Measurements from ENCODE around the gene RAPGEF4. TPM values are rescaled to one million over a fixed set of nuclear protein-coding genes. Genes with fewer than 3 reads are reported as not detected.

The RAPGEF4 gene
- polyA plus RNA-seq, 2 donors: 1.7 to 3.1 TPM

- H3K4me1 ChIP-seq (ENCODE audit: control insufficient read depth in 2 of 2, insufficient read depth in 2 of 2, low read length in 1 of 2): no peaks in the 10 kb centered on the region
These were observed 125.5 kb downstream of the RAPGEF4 start for GRCh38 chr2:172861098-172861497.

GRCh38 chr2:172861656-172862476, 126.2 kb downstream of the RAPGEF4 start:
- Histone ChIP-seq H3K27me3 (ENCODE audit: control insufficient read depth in 1 of 2, insufficient read depth in 2 of 2, low read length in 2 of 2) (no peaks in the 10 kb centered on the region), H3K36me3 (ENCODE audit: control insufficient read depth in 2 of 2, insufficient read depth in 2 of 2, low read length in 1 of 2) (no peaks in the 10 kb centered on the region), H3K4me1 (ENCODE audit: control insufficient read depth in 2 of 2, insufficient read depth in 2 of 2, low read length in 1 of 2) (no peaks in the 10 kb centered on the region), H3K9me3 (ENCODE audit: control insufficient read depth in 2 of 2, insufficient read depth in 1 of 2, low read depth in 1 of 2, low read length in 1 of 2) (no peaks in the 10 kb centered on the region), H3K27ac (ENCODE audit: low read depth in 2 of 2, low read length in 1 of 2) (no peak overlapping the region), H3K4me3 (ENCODE audit: low read depth in 1 of 2, low read length in 2 of 2) (no peak overlapping the region)
- WGBS, 2 donors: 70 to 71% methylated on average over 7 of the region's 7 CpGs

More at GRCh38 chr2:172861098-172861497, 125.5 kb downstream of the RAPGEF4 start:
- H3K9me3 ChIP-seq (ENCODE audit: control insufficient read depth in 2 of 2, insufficient read depth in 1 of 2, low read depth in 1 of 2, low read length in 1 of 2): no peaks in the 10 kb centered on the region
- H3K36me3 ChIP-seq (ENCODE audit: control insufficient read depth in 2 of 2, insufficient read depth in 2 of 2, low read length in 1 of 2): no peaks in the 10 kb centered on the region
- no peaks in the 10 kb centered on the region for H3K27me3 ChIP-seq (ENCODE audit: control insufficient read depth in 1 of 2, insufficient read depth in 2 of 2, low read length in 2 of 2)
- 78 to 79% methylated on average over 5 of the region's 5 CpGs for WGBS, 2 donors
- no peak overlapping the region for H3K27ac ChIP-seq (ENCODE audit: low read depth in 2 of 2, low read length in 1 of 2)
- H3K4me3 ChIP-seq (ENCODE audit: low read depth in 1 of 2, low read length in 2 of 2): no peak overlapping the region

GRCh38 chr2:172863341-172863740, 127.7 kb downstream of the RAPGEF4 start:
- Histone ChIP-seq H3K36me3 (ENCODE audit: control insufficient read depth in 2 of 2, insufficient read depth in 2 of 2, low read length in 1 of 2) (no peaks in the 10 kb centered on the region), H3K4me1 (ENCODE audit: control insufficient read depth in 2 of 2, insufficient read depth in 2 of 2, low read length in 1 of 2) (no peaks in the 10 kb centered on the region), H3K27ac (ENCODE audit: low read depth in 2 of 2, low read length in 1 of 2) (no peak overlapping the region), H3K4me3 (ENCODE audit: low read depth in 1 of 2, low read length in 2 of 2) (no peak overlapping the region), H3K27me3 (ENCODE audit: control insufficient read depth in 1 of 2, insufficient read depth in 2 of 2, low read length in 2 of 2) (no peaks in the 10 kb centered on the region), H3K9me3 (ENCODE audit: control insufficient read depth in 2 of 2, insufficient read depth in 1 of 2, low read depth in 1 of 2, low read length in 1 of 2) (no peaks in the 10 kb centered on the region)
- 46 to 51% methylated on average over 2 of the region's 2 CpGs for WGBS, 2 donors

- no peak overlapping the region for H3K4me3 ChIP-seq (ENCODE audit: low read depth in 1 of 2, low read length in 2 of 2)
- no peaks in the 10 kb centered on the region for H3K4me1 ChIP-seq (ENCODE audit: control insufficient read depth in 2 of 2, insufficient read depth in 2 of 2, low read length in 1 of 2)
- no peak overlapping the region for H3K27ac ChIP-seq (ENCODE audit: low read depth in 2 of 2, low read length in 1 of 2)
- WGBS, 2 donors: 68% methylated on average over 5 of the region's 5 CpGs
- no peaks in the 10 kb centered on the region for H3K27me3 ChIP-seq (ENCODE audit: control insufficient read depth in 1 of 2, insufficient read depth in 2 of 2, low read length in 2 of 2)
- no peaks in the 10 kb centered on the region for H3K9me3 ChIP-seq (ENCODE audit: control insufficient read depth in 2 of 2, insufficient read depth in 1 of 2, low read depth in 1 of 2, low read length in 1 of 2)
- no peaks in the 10 kb centered on the region for H3K36me3 ChIP-seq (ENCODE audit: control insufficient read depth in 2 of 2, insufficient read depth in 2 of 2, low read length in 1 of 2)
These were observed 128.5 kb downstream of the RAPGEF4 start for GRCh38 chr2:172864182-172864581.

GRCh38 chr2:172865422-172865821, 129.8 kb downstream of the RAPGEF4 start:
- Histone ChIP-seq H3K27ac (ENCODE audit: low read depth in 2 of 2, low read length in 1 of 2) (no peak overlapping the region), H3K36me3 (ENCODE audit: control insufficient read depth in 2 of 2, insufficient read depth in 2 of 2, low read length in 1 of 2) (no peaks in the 10 kb centered on the region), H3K9me3 (ENCODE audit: control insufficient read depth in 2 of 2, insufficient read depth in 1 of 2, low read depth in 1 of 2, low read length in 1 of 2) (no peaks in the 10 kb centered on the region), H3K4me1 (ENCODE audit: control insufficient read depth in 2 of 2, insufficient read depth in 2 of 2, low read length in 1 of 2) (no peaks in the 10 kb centered on the region), H3K4me3 (ENCODE audit: low read depth in 1 of 2, low read length in 2 of 2) (no peak overlapping the region), H3K27me3 (ENCODE audit: control insufficient read depth in 1 of 2, insufficient read depth in 2 of 2, low read length in 2 of 2) (no peaks in the 10 kb centered on the region)
- WGBS, 2 donors: 69 to 70% methylated on average over 3 of the region's 3 CpGs

- Histone ChIP-seq H3K9me3 (ENCODE audit: control insufficient read depth in 2 of 2, insufficient read depth in 1 of 2, low read depth in 1 of 2, low read length in 1 of 2) (no peaks in the 10 kb centered on the region), H3K36me3 (ENCODE audit: control insufficient read depth in 2 of 2, insufficient read depth in 2 of 2, low read length in 1 of 2) (no peaks in the 10 kb centered on the region), H3K27ac (ENCODE audit: low read depth in 2 of 2, low read length in 1 of 2) (no peak overlapping the region), H3K4me1 (ENCODE audit: control insufficient read depth in 2 of 2, insufficient read depth in 2 of 2, low read length in 1 of 2) (no peaks in the 10 kb centered on the region), H3K4me3 (ENCODE audit: low read depth in 1 of 2, low read length in 2 of 2) (no peak overlapping the region), H3K27me3 (ENCODE audit: control insufficient read depth in 1 of 2, insufficient read depth in 2 of 2, low read length in 2 of 2) (no peaks in the 10 kb centered on the region)
- WGBS, 2 donors: 74 to 82% methylated on average over 5 of the region's 5 CpGs
These were observed 134.2 kb downstream of the RAPGEF4 start for GRCh38 chr2:172869861-172870260.

- Histone ChIP-seq H3K27ac (ENCODE audit: low read depth in 2 of 2, low read length in 1 of 2) (no peak overlapping the region), H3K36me3 (ENCODE audit: control insufficient read depth in 2 of 2, insufficient read depth in 2 of 2, low read length in 1 of 2) (no peaks in the 10 kb centered on the region), H3K4me3 (ENCODE audit: low read depth in 1 of 2, low read length in 2 of 2) (no peak overlapping the region), H3K27me3 (ENCODE audit: control insufficient read depth in 1 of 2, insufficient read depth in 2 of 2, low read length in 2 of 2) (no peaks in the 10 kb centered on the region), H3K9me3 (ENCODE audit: control insufficient read depth in 2 of 2, insufficient read depth in 1 of 2, low read depth in 1 of 2, low read length in 1 of 2) (no peaks in the 10 kb centered on the region), H3K4me1 (ENCODE audit: control insufficient read depth in 2 of 2, insufficient read depth in 2 of 2, low read length in 1 of 2) (no peaks in the 10 kb centered on the region)
- 90% methylated on average over 2 of the region's 2 CpGs for WGBS, 2 donors
These were observed 134.8 kb downstream of the RAPGEF4 start for GRCh38 chr2:172870396-172870795.

GRCh38 chr2:172877826-172878225, 142.2 kb downstream of the RAPGEF4 start:
- no peaks in the 10 kb centered on the region for H3K36me3 ChIP-seq (ENCODE audit: control insufficient read depth in 2 of 2, insufficient read depth in 2 of 2, low read length in 1 of 2)
- H3K27me3 ChIP-seq (ENCODE audit: control insufficient read depth in 1 of 2, insufficient read depth in 2 of 2, low read length in 2 of 2): no peaks in the 10 kb centered on the region
- no peaks in the 10 kb centered on the region for H3K4me1 ChIP-seq (ENCODE audit: control insufficient read depth in 2 of 2, insufficient read depth in 2 of 2, low read length in 1 of 2)
- H3K9me3 ChIP-seq (ENCODE audit: control insufficient read depth in 2 of 2, insufficient read depth in 1 of 2, low read depth in 1 of 2, low read length in 1 of 2): no peaks in the 10 kb centered on the region
- H3K27ac ChIP-seq (ENCODE audit: low read depth in 2 of 2, low read length in 1 of 2): no peak overlapping the region
- H3K4me3 ChIP-seq (ENCODE audit: low read depth in 1 of 2, low read length in 2 of 2): no peak overlapping the region
- 63 to 72% methylated on average over 2 of the region's 2 CpGs for WGBS, 2 donors

- no peak overlapping the region for H3K27ac ChIP-seq (ENCODE audit: low read depth in 2 of 2, low read length in 1 of 2)
- no peak overlapping the region for H3K4me3 ChIP-seq (ENCODE audit: low read depth in 1 of 2, low read length in 2 of 2)
- WGBS, 2 donors: 23 to 38% methylated on average over 1 of the region's 1 CpG
- H3K9me3 ChIP-seq (ENCODE audit: control insufficient read depth in 2 of 2, insufficient read depth in 1 of 2, low read depth in 1 of 2, low read length in 1 of 2): no peaks in the 10 kb centered on the region
- H3K4me1 ChIP-seq (ENCODE audit: control insufficient read depth in 2 of 2, insufficient read depth in 2 of 2, low read length in 1 of 2): no peaks in the 10 kb centered on the region
- H3K27me3 ChIP-seq (ENCODE audit: control insufficient read depth in 1 of 2, insufficient read depth in 2 of 2, low read length in 2 of 2): no peaks in the 10 kb centered on the region
- H3K36me3 ChIP-seq (ENCODE audit: control insufficient read depth in 2 of 2, insufficient read depth in 2 of 2, low read length in 1 of 2): no peaks in the 10 kb centered on the region
These were observed 142.6 kb downstream of the RAPGEF4 start for GRCh38 chr2:172878260-172878659.

GRCh38 chr2:172884336-172884735, 148.7 kb downstream of the RAPGEF4 start:
- Histone ChIP-seq H3K4me3 (ENCODE audit: low read depth in 1 of 2, low read length in 2 of 2) (no peak overlapping the region), H3K36me3 (ENCODE audit: control insufficient read depth in 2 of 2, insufficient read depth in 2 of 2, low read length in 1 of 2) (no peaks in the 10 kb centered on the region), H3K4me1 (ENCODE audit: control insufficient read depth in 2 of 2, insufficient read depth in 2 of 2, low read length in 1 of 2) (peaks cover 0 to 2% of the 10 kb centered on the region in 2 donors), H3K27ac (ENCODE audit: low read depth in 2 of 2, low read length in 1 of 2) (no peak overlapping the region), H3K9me3 (ENCODE audit: control insufficient read depth in 2 of 2, insufficient read depth in 1 of 2, low read depth in 1 of 2, low read length in 1 of 2) (no peaks in the 10 kb centered on the region), H3K27me3 (ENCODE audit: control insufficient read depth in 1 of 2, insufficient read depth in 2 of 2, low read length in 2 of 2) (no peaks in the 10 kb centered on the region)
- 81 to 94% methylated on average over 1 of the region's 1 CpG for WGBS, 2 donors

All from esophagus (tissue), 2 donors.